ENCODE results near the gene PSTPIP2. TPM values are rescaled to one million over a fixed set of nuclear protein-coding genes. Genes with fewer than 3 reads are reported as not detected.

The PSTPIP2 gene
- total and polyA plus RNA-seq, 2 experiments from 2014 or later, result 1.4 to 2.6 TPM

DNA sequence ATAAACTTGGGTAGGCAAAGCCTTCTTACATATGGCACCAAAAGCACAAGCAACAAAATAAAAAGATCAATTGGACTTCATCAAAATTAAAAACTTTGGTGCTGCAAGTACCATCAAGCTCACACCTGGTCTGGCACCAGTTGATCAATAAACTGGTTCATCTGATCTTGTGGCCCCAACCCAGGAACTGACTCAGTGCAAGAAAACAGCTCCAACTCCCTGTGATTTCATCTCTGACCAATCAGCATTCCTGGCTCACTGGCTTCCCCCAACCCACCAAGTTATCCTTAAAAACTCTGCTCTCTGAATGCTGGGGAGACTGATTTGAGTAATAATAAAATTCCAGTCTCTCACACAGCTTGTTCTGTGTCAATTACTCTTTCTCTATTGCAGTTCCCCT, 113.3 kb downstream of the PSTPIP2 start:
- ATAC-seq, result no peak
- H3K4me2 ChIP-seq, result no peak overlapping the region
- no peak overlapping the region for H2AFZ ChIP-seq
- no peak overlapping the region for H3K4me3 ChIP-seq
- H3K79me2 ChIP-seq (replicated peaks; ENCODE audit: insufficient read depth), result peaks cover 21% of the 10 kb centered on the region; the same call in 1 of the 2 replicates
- no peaks in the 10 kb centered on the region; the same call in 1 of the 2 replicates for H3K36me3 ChIP-seq (ENCODE audit: insufficient read depth)
- peaks cover 4% of the 10 kb centered on the region for H4K20me1 ChIP-seq (replicated peaks; ENCODE audit: insufficient read depth)
- H3K9me3 Mint-ChIP-seq, result no peaks in the 10 kb centered on the region
- TF ChIP-seq, protein P1, sequence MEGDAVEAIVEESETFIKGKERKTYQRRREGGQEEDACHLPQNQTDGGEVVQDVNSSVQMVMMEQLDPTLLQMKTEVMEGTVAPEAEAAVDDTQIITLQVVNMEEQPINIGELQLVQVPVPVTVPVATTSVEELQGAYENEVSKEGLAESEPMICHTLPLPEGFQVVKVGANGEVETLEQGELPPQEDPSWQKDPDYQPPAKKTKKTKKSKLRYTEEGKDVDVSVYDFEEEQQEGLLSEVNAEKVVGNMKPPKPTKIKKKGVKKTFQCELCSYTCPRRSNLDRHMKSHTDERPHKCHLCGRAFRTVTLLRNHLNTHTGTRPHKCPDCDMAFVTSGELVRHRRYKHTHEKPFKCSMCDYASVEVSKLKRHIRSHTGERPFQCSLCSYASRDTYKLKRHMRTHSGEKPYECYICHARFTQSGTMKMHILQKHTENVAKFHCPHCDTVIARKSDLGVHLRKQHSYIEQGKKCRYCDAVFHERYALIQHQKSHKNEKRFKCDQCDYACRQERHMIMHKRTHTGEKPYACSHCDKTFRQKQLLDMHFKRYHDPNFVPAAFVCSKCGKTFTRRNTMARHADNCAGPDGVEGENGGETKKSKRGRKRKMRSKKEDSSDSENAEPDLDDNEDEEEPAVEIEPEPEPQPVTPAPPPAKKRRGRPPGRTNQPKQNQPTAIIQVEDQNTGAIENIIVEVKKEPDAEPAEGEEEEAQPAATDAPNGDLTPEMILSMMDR (conservative IDR thresholded peaks at IDR 0.05; ENCODE audit: low read depth in 2 of 2), result no peak
- TF ChIP-seq, protein P2, sequence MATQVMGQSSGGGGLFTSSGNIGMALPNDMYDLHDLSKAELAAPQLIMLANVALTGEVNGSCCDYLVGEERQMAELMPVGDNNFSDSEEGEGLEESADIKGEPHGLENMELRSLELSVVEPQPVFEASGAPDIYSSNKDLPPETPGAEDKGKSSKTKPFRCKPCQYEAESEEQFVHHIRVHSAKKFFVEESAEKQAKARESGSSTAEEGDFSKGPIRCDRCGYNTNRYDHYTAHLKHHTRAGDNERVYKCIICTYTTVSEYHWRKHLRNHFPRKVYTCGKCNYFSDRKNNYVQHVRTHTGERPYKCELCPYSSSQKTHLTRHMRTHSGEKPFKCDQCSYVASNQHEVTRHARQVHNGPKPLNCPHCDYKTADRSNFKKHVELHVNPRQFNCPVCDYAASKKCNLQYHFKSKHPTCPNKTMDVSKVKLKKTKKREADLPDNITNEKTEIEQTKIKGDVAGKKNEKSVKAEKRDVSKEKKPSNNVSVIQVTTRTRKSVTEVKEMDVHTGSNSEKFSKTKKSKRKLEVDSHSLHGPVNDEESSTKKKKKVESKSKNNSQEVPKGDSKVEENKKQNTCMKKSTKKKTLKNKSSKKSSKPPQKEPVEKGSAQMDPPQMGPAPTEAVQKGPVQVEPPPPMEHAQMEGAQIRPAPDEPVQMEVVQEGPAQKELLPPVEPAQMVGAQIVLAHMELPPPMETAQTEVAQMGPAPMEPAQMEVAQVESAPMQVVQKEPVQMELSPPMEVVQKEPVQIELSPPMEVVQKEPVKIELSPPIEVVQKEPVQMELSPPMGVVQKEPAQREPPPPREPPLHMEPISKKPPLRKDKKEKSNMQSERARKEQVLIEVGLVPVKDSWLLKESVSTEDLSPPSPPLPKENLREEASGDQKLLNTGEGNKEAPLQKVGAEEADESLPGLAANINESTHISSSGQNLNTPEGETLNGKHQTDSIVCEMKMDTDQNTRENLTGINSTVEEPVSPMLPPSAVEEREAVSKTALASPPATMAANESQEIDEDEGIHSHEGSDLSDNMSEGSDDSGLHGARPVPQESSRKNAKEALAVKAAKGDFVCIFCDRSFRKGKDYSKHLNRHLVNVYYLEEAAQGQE (IDR thresholded peaks at IDR 0.05; ENCODE audit: unreplicated experiment), result no peak
- no peak for TF ChIP-seq EZH2 (IDR thresholded peaks at IDR 0.05; ENCODE audit: low read depth, unreplicated experiment)
- TF ChIP-seq EZH2phosphoT487 (IDR thresholded peaks at IDR 0.05; ENCODE audit: unreplicated experiment), result no peak
- TF ChIP-seq STAT1 (IDR thresholded peaks at IDR 0.05; ENCODE audit: unreplicated experiment), result no peak
- TF ChIP-seq POLR2AphosphoS5 (IDR thresholded peaks at IDR 0.05; ENCODE audit: low read depth), result no peak
- no peak for TF ChIP-seq ZNF114 (CRISPR knock-in tag; IDR thresholded peaks at IDR 0.05)
- TF ChIP-seq, protein P3, sequence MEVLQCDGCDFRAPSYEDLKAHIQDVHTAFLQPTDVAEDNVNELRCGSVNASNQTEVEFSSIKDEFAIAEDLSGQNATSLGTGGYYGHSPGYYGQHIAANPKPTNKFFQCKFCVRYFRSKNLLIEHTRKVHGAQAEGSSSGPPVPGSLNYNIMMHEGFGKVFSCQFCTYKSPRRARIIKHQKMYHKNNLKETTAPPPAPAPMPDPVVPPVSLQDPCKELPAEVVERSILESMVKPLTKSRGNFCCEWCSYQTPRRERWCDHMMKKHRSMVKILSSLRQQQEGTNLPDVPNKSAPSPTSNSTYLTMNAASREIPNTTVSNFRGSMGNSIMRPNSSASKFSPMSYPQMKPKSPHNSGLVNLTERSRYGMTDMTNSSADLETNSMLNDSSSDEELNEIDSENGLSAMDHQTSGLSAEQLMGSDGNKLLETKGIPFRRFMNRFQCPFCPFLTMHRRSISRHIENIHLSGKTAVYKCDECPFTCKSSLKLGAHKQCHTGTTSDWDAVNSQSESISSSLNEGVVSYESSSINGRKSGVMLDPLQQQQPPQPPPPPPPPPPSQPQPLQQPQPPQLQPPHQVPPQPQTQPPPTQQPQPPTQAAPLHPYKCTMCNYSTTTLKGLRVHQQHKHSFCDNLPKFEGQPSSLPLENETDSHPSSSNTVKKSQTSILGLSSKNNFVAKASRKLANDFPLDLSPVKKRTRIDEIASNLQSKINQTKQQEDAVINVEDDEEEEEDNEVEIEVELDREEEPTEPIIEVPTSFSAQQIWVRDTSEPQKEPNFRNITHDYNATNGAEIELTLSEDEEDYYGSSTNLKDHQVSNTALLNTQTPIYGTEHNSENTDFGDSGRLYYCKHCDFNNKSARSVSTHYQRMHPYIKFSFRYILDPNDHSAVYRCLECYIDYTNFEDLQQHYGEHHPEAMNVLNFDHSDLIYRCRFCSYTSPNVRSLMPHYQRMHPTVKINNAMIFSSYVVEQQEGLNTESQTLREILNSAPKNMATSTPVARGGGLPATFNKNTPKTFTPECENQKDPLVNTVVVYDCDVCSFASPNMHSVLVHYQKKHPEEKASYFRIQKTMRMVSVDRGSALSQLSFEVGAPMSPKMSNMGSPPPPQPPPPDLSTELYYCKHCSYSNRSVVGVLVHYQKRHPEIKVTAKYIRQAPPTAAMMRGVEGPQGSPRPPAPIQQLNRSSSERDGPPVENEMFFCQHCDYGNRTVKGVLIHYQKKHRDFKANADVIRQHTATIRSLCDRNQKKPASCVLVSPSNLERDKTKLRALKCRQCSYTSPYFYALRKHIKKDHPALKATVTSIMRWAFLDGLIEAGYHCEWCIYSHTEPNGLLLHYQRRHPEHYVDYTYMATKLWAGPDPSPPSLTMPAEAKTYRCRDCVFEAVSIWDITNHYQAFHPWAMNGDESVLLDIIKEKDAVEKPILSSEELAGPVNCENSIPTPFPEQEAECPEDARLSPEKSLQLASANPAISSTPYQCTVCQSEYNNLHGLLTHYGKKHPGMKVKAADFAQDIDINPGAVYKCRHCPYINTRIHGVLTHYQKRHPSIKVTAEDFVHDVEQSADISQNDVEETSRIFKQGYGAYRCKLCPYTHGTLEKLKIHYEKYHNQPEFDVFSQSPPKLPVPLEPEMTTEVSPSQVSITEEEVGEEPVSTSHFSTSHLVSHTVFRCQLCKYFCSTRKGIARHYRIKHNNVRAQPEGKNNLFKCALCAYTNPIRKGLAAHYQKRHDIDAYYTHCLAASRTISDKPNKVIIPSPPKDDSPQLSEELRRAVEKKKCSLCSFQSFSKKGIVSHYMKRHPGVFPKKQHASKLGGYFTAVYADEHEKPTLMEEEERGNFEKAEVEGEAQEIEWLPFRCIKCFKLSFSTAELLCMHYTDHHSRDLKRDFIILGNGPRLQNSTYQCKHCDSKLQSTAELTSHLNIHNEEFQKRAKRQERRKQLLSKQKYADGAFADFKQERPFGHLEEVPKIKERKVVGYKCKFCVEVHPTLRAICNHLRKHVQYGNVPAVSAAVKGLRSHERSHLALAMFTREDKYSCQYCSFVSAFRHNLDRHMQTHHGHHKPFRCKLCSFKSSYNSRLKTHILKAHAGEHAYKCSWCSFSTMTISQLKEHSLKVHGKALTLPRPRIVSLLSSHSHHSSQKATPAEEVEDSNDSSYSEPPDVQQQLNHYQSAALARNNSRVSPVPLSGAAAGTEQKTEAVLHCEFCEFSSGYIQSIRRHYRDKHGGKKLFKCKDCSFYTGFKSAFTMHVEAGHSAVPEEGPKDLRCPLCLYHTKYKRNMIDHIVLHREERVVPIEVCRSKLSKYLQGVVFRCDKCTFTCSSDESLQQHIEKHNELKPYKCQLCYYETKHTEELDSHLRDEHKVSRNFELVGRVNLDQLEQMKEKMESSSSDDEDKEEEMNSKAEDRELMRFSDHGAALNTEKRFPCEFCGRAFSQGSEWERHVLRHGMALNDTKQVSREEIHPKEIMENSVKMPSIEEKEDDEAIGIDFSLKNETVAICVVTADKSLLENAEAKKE (CRISPR knock-in tag; IDR thresholded peaks at IDR 0.05), result no peak
- TF ChIP-seq JUNB (IDR thresholded peaks at IDR 0.05; ENCODE audit: unreplicated experiment), result no peak
- TF ChIP-seq, protein P4, sequence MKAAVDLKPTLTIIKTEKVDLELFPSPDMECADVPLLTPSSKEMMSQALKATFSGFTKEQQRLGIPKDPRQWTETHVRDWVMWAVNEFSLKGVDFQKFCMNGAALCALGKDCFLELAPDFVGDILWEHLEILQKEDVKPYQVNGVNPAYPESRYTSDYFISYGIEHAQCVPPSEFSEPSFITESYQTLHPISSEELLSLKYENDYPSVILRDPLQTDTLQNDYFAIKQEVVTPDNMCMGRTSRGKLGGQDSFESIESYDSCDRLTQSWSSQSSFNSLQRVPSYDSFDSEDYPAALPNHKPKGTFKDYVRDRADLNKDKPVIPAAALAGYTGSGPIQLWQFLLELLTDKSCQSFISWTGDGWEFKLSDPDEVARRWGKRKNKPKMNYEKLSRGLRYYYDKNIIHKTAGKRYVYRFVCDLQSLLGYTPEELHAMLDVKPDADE (IDR thresholded peaks at IDR 0.05), result no peak
- no peak for TF ChIP-seq ZNF331 (CRISPR knock-in tag; IDR thresholded peaks at IDR 0.05; ENCODE audit: low read depth)
- no peak for TF ChIP-seq CREB1 (CRISPR knock-in tag; IDR thresholded peaks at IDR 0.05; ENCODE audit: low read depth)
- TF ChIP-seq NANOG (IDR thresholded peaks at IDR 0.05; ENCODE audit: borderline replicate concordance), result no peak
- peaks cover 8% of the 10 kb centered on the region; the same call in 2 of the 3 replicates for H3K36me3 Mint-ChIP-seq (ENCODE audit: low read depth)
- no peaks in the 10 kb centered on the region for H3K4me1 ChIP-seq (ENCODE audit: insufficient read depth)
- no peaks in the 10 kb centered on the region for H3K27me3 ChIP-seq (ENCODE audit: insufficient read depth)
- no peaks in the 10 kb centered on the region for H3F3A ChIP-seq (replicated peaks; ENCODE audit: low read depth)
- H3K4me3 Mint-ChIP-seq, result no peak overlapping the region
- H3K9me2 ChIP-seq (ENCODE audit: insufficient read depth), result no peaks in the 10 kb centered on the region
- H3K27ac Mint-ChIP-seq, result no peak overlapping the region
- H3K4me1 Mint-ChIP-seq, result no peaks in the 10 kb centered on the region
- H3K27me3 Mint-ChIP-seq (ENCODE audit: insufficient read depth, low read depth, poor library complexity), result no peaks in the 10 kb centered on the region
- H3K27ac ChIP-seq (ENCODE audit: low read depth), result no peak overlapping the region
- DNase-seq (ENCODE audit: low spot score), result no peak
